Mesenchymal stem cell (in vitro differentiated cells and primary cell): ENCODE data around the gene EML2.
"Not testable (repeated sequence)": the region's sequence is repeated elsewhere in the genome, so short reads cannot be mapped to it uniquely, and the experiment has no call there.

Experiments used
- DNase-seq: peaks from one replicate; pipeline ENCODE4 v3.0.0-alpha.2; 2013
- H2AFZ ChIP-seq: one replicate; pipeline ENCODE4 v1.6.1; 2013; ENCODE audit warnings: low read depth, mild to moderate bottlenecking, control low read depth, inconsistent platforms, low read length, moderate library complexity
- H2AK5ac ChIP-seq: 2 replicates; pipeline ENCODE4 v1.6.1; 2013; ENCODE audit warnings: low read length, moderate library complexity, mild to moderate bottlenecking, inconsistent platforms; ENCODE audit not compliant: severe bottlenecking
- H2BK120ac ChIP-seq: one replicate; pipeline ENCODE4 v1.6.1; 2013; ENCODE audit warnings: low read depth, mild to moderate bottlenecking, inconsistent platforms, low read length, moderate library complexity
- H2BK12ac ChIP-seq, 2 experiments: one replicate each; pipeline ENCODE4 v1.6.1; 2013; ENCODE audit warnings: inconsistent platforms in 2 of 2, low read length in 2 of 2, mild to moderate bottlenecking in 2 of 2, moderate library complexity in 2 of 2, control low read depth in 1 of 2
- H2BK15ac ChIP-seq: one replicate; pipeline ENCODE4 v1.6.1; 2013; ENCODE audit warnings: mild to moderate bottlenecking, low read depth, inconsistent platforms; ENCODE audit not compliant: poor library complexity, severe bottlenecking
- H2BK5ac ChIP-seq: 2 replicates; pipeline ENCODE4 v1.6.1; 2013; ENCODE audit warnings: low read depth, mild to moderate bottlenecking, low read length, control low read depth, inconsistent platforms; ENCODE audit not compliant: poor library complexity, severe bottlenecking
- H3K14ac ChIP-seq, 2 experiments: one replicate each; pipeline ENCODE4 v1.6.1; 2013; ENCODE audit warnings: inconsistent platforms in 2 of 2, low read length in 2 of 2, control low read depth in 1 of 2, mild to moderate bottlenecking in 1 of 2, moderate library complexity in 1 of 2
- H3K18ac ChIP-seq, 2 experiments: one replicate each; pipeline ENCODE4 v1.6.1; 2013; ENCODE audit warnings: inconsistent platforms in 2 of 2, low read length in 2 of 2, control low read depth in 1 of 2, low read depth in 1 of 2, mild to moderate bottlenecking in 1 of 2
- H3K23ac ChIP-seq, 2 experiments: one replicate each; pipeline ENCODE4 v1.6.1; 2013; ENCODE audit warnings: inconsistent platforms in 2 of 2, low read length in 2 of 2, mild to moderate bottlenecking in 2 of 2, moderate library complexity in 2 of 2, control low read depth in 1 of 2
- H3K27ac ChIP-seq: 2 replicates; pipeline ENCODE4 v1.5.1; 2013; ENCODE audit warnings: mild to moderate bottlenecking, moderate library complexity, low read length, control low read depth, inconsistent platforms; ENCODE audit not compliant: poor library complexity, severe bottlenecking
- H3K27me3 ChIP-seq, 2 experiments: 2 replicates each; pipeline versions ENCODE4 v1.6.1 to v1.7.0; 2013; ENCODE audit warnings: low read length in 2 of 2, mild to moderate bottlenecking in 2 of 2, moderate library complexity in 2 of 2, control low read depth in 1 of 2, inconsistent platforms in 1 of 2; ENCODE audit not compliant: control insufficient read depth in 1 of 2, insufficient read depth in 1 of 2
- H3K36me3 ChIP-seq, 2 experiments: 2 replicates each; pipeline versions ENCODE4 v1.6.1 to v1.7.0; 2013; ENCODE audit warnings: low read length in 2 of 2, control low read depth in 1 of 2, inconsistent platforms in 1 of 2, low read depth in 1 of 2, mild to moderate bottlenecking in 1 of 2; ENCODE audit not compliant: insufficient read depth in 2 of 2, control insufficient read depth in 1 of 2
- H3K4ac ChIP-seq, 2 experiments: one replicate each; pipeline ENCODE4 v1.6.1; 2013; ENCODE audit warnings: inconsistent platforms in 2 of 2, low read length in 2 of 2, mild to moderate bottlenecking in 2 of 2, moderate library complexity in 2 of 2, control low read depth in 1 of 2, low read depth in 1 of 2
- H3K4me1 ChIP-seq: 2 replicates; pipeline ENCODE4 v1.6.1; 2013; ENCODE audit warnings: low read depth, low read length, control low read depth; ENCODE audit not compliant: control insufficient read depth, insufficient read depth
- H3K4me2 ChIP-seq: 2 replicates; pipeline ENCODE4 v1.6.1; 2013; ENCODE audit warnings: low read length, mild to moderate bottlenecking, inconsistent platforms; ENCODE audit not compliant: poor library complexity, severe bottlenecking
- H3K4me3 ChIP-seq, 2 experiments: 2 replicates each; pipeline versions ENCODE4 v1.5.1 to v1.7.0; 2013; ENCODE audit warnings: low read length in 2 of 2, mild to moderate bottlenecking in 2 of 2, control low read depth in 1 of 2, low read depth in 1 of 2; ENCODE audit not compliant: insufficient read depth in 1 of 2
- H3K79me1 ChIP-seq: replicated peaks from 2 replicates; pipeline ENCODE4 v1.6.1; 2013; ENCODE audit warnings: mild to moderate bottlenecking, control low read depth, low read length, inconsistent platforms; ENCODE audit not compliant: poor library complexity, severe bottlenecking
- H3K9ac ChIP-seq: 2 replicates; pipeline ENCODE4 v1.7.0; 2013; ENCODE audit warnings: mild to moderate bottlenecking, low read length, moderate library complexity
- H3K9me3 ChIP-seq: 2 replicates; pipeline ENCODE4 v1.7.0; 2013; ENCODE audit warnings: mild to moderate bottlenecking, low read length; ENCODE audit not compliant: control insufficient read depth
- H4K8ac ChIP-seq: one replicate; pipeline ENCODE4 v1.6.1; 2013; ENCODE audit warnings: inconsistent platforms, mild to moderate bottlenecking, low read length, moderate library complexity
- H4K91ac ChIP-seq: one replicate; pipeline ENCODE4 v1.6.1; 2013; ENCODE audit warnings: mild to moderate bottlenecking, low read length, inconsistent platforms
- WGBS: methylation state at CpG from one replicate; pipeline ENCODE4 v1.1.7; 2013; ENCODE audit warnings: mixed read lengths; 5-methylcytosine and 5-hydroxymethylcytosine counted together

The EML2 gene

DNA sequence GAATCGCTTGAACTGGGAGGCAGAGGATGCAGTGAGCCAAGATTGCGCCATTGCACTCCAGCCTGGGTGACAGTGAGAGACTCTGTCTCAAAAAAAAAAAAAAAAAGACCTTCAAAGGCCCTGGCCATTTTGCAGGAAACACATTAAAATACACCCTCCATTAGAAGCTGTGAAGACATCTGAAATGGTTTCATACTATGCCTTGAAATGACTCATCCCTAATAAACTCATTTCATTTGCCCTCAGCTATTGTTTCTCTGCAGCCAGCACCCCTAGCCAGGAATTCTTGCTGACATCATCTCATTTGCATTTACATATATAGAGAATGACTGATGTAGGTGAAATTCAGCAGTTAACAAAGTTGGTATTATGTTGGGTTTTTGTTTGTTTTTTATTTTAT is 8.7 kb downstream of the EML2 start:
- H3K9me3 ChIP-seq: no peaks in the 10 kb centered on the region
- peaks cover 14% of the 10 kb centered on the region for H3K4me1 ChIP-seq
- no peak overlapping the region for H3K14ac ChIP-seq
- no peak overlapping the region for H2AK5ac ChIP-seq
- no peak overlapping the region for H2BK12ac ChIP-seq
- H2BK15ac ChIP-seq: no peak overlapping the region
- no peaks in the 10 kb centered on the region for H3K27me3 ChIP-seq
- no peak overlapping the region for H2AFZ ChIP-seq
- no peak overlapping the region for H3K4me2 ChIP-seq
- WGBS: 83% methylated on average over 2 of the region's 2 CpGs
- no peak overlapping the region for H4K8ac ChIP-seq
- H2BK120ac ChIP-seq: no peak overlapping the region
- H3K36me3 ChIP-seq: peaks cover 32 to 45% of the 10 kb centered on the region in 2 experiments
- H3K79me1 ChIP-seq: peaks cover 7% of the 10 kb centered on the region
- H4K91ac ChIP-seq: no peak overlapping the region
- no peak overlapping the region for H3K23ac ChIP-seq
- peak; percentile 81 for DNase-seq
- no peak overlapping the region for H3K18ac ChIP-seq
- no peak overlapping the region for H2BK5ac ChIP-seq
- H3K4ac ChIP-seq: no peak overlapping the region
- H3K27ac ChIP-seq: no peak overlapping the region
- no peak overlapping the region for H3K4me3 ChIP-seq
- H3K9ac ChIP-seq: no peak overlapping the region

DNA sequence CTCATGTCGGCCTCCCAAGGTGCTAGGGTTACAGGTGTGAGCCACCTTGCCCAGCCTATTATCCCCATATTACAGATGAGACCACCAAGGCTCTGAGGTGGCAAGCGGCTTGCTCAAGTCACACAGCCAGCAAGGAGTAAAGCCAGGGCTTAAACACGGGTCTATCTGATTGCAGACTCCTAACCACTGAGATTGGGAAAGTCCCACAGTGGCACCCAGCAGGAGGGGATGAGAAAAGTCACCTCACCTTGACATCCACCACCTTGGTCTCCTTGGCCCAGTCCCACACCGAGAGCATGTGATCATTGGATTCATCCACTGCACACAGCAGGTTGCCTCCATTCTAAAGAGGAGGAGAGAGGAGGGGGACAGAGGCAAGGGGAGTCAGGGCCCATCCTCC is 9.5 kb downstream of the EML2 start:
- Histone ChIP-seq H2AFZ (no peak overlapping the region), H2BK15ac (no peak overlapping the region), H2BK5ac (no peak overlapping the region), H4K8ac (no peak overlapping the region), H2BK12ac (no peak overlapping the region), H3K79me1 (peaks cover 9% of the 10 kb centered on the region), H4K91ac (no peak overlapping the region), H3K4ac (no peak overlapping the region), H3K36me3 (peaks cover 36 to 52% of the 10 kb centered on the region in 2 experiments), H3K9me3 (no peaks in the 10 kb centered on the region), H2AK5ac (no peak overlapping the region), H3K4me1 (peaks cover 14% of the 10 kb centered on the region), H3K23ac (no peak overlapping the region), H3K18ac (no peak overlapping the region), H3K27ac (no peak overlapping the region), H3K27me3 (no peaks in the 10 kb centered on the region), H3K4me2 (no peak overlapping the region), H3K4me3 (no peak overlapping the region), H2BK120ac (no peak overlapping the region), H3K14ac (no peak overlapping the region), H3K9ac (no peak overlapping the region)
- DNase-seq: no peak
- WGBS: 93% methylated on average over 4 of the region's 4 CpGs

DNA sequence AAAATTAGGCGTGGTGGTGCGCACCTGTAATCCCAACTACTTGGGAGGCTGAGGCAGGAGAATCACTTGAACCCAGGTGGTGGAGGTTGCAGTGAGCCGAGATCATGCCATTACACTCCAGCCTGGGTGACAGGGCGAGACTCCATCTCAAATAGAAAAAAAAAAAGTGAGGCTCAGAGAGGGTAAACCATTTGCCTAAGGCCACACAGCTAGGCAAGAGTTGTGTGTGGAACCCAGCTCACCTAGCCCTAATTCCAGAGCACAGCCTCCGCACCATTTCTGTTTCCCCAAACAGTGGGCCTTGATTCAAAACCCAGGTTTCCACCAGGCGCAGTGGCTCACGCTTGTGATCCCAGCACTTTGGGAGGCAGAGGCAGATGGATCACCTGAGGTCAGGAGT is 11.0 kb downstream of the EML2 start:
- H2BK12ac ChIP-seq, H2AFZ ChIP-seq, H3K4me3 ChIP-seq, H3K4ac ChIP-seq, H2AK5ac ChIP-seq, H2BK15ac ChIP-seq, H3K9me3 ChIP-seq, H3K18ac ChIP-seq, H3K14ac ChIP-seq, H3K23ac ChIP-seq, H3K4me2 ChIP-seq, H2BK5ac ChIP-seq, H3K9ac ChIP-seq, H3K79me1 ChIP-seq, H4K8ac ChIP-seq, H2BK120ac ChIP-seq, DNase-seq, H4K91ac ChIP-seq, H3K27me3 ChIP-seq, H3K27ac ChIP-seq: not testable (repeated sequence)
- peaks cover 47 to 50% of the 10 kb centered on the region in 2 experiments for H3K36me3 ChIP-seq
- peaks cover 14% of the 10 kb centered on the region for H3K4me1 ChIP-seq
- 98% methylated on average over 7 of the region's 7 CpGs for WGBS

DNA sequence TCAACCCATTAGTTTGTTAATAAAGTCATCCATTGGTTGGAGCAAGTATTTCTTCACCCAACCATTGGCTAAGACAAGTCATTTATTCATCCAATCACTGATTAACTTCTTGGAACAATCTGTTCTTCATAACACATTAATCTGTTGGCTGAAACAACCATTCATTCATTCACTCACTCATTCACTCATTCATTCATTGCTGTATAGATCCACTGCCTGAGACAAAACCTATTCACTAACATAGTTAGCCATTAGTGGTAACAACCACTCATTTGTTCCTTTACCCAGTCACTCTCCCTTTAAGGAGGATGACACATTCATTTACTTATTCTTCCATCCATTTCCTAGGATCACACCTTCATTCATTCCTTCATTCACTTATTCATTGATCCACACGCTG is 15.2 kb downstream of the EML2 start:
- Histone ChIP-seq H3K79me1 (peaks cover 8% of the 10 kb centered on the region), H3K14ac (no peak overlapping the region), H3K23ac (no peak overlapping the region), H3K4me2 (no peak overlapping the region), H4K91ac (no peak overlapping the region), H3K18ac (no peak overlapping the region), H3K4me3 (no peak overlapping the region), H2BK12ac (no peak overlapping the region), H2AK5ac (no peak overlapping the region), H2BK5ac (no peak overlapping the region), H3K4ac (no peak overlapping the region), H3K27ac (no peak overlapping the region), H2BK15ac (no peak overlapping the region), H2AFZ (no peak overlapping the region), H2BK120ac (no peak overlapping the region), H4K8ac (no peak overlapping the region), H3K9me3 (no peaks in the 10 kb centered on the region), H3K27me3 (no peaks in the 10 kb centered on the region), H3K36me3 (peaks cover 64 to 70% of the 10 kb centered on the region in 2 experiments), H3K4me1 (no peaks in the 10 kb centered on the region), H3K9ac (no peak overlapping the region)
- 91% methylated on average over 1 of the region's 1 CpG for WGBS
- no peak for DNase-seq
